ENCODE measurements around the gene PRM3.

PRM3 gene

GRCh38 chr16:11280616-11281522 is 7.4 kb upstream of the PRM3 start, which contains the start of gene PRM1:
Gene PRM1 (minus strand): TSS chr16:11281330. CDS start chr16:11281238, 92 bp downstream.
- no peak for DNase-seq

DNA sequence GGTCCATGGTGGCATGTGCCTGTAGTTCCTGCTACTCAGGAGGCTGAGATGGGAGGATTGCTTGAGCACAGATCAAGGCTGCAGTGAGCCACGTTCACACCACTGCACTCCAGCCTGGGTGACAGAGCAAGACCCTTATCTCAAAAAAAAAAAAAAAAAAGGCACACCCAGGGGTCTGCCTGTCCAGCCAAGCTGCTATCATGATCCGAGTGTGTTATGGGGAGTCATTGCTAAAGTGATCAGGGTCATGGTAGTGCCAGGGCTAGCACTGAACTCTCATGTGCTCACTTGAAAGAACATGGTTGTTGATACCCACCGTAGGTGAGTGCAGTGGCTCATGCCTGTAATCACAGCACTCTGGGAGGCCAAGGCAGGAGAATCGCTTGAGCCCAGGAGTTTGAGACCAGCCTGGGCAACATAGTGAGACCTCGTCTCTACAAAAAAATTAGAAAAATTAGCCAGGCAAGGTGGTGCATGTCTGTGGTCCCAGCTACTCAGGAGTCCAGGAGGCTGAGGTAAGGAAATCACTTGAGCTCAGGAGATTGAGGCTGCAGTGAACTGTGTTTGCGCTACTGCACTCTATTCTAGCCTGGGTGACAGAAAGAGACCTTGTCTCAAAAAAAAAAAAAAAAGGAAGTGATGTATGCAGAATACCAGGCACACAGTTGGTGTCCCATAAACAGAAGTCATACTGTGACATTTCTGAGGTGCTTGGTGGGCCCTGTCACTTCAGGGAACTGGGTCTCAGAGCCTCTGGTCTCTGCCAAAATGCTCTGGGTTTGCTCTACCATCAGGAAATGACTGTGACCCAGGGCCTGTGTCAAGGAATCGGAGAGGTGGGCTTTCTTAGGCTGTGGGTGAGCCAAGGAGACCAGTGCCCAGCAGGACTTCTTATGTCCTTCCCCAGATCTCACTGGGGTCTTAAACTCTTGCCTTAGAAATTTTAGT is 5.5 kb upstream of the PRM3 start:
- no peak for DNase-seq

GRCh38 chr16:11277607-11278337 is 4.3 kb upstream of the PRM3 start:
- no peak for DNase-seq

GRCh38 chr16:11276896-11277593 is 3.6 kb upstream of the PRM3 start:
- DNase-seq: no peak

DNA sequence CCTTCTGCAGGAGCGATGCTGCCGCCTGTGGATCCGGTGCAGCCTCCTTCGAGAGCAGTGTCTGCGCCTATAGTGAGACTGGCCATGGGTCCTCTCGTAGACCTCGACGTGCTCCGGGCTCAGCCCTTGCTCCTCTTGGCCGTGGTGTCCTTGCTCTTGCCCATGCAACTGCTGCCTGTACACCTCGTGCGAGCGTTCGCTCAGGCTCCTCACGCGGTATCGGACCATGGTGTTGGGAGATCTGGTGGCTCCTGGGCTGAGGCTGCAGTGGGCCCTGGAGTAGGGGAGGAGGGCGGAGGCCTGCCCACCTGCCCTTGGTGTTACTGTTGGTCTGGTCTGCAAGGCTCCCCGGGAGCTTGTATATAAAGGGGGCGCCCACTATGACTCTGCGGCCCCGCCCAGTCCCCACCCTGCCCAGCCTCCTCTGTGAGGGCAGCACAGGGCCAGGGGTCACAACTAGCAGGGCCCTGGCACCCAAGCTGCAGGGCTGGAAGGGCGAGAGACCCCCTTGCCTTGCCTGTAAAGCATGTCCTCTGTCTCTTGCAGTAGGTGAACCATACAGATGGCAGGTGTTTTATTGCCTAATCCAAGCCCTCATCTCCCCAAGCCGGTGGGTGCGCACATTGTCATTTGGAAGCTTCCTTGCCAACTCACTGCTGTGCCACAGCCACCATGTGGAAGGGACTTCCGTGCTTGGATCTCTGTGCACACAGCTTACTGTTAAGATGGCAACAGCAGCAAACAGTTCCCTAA is 2.9 kb upstream of the PRM3 start, which contains the start of gene PRM2:
Gene PRM2 (minus strand): TSS at position 338 of the 753 bp plus-strand sequence. CDS start 110 bp downstream, at position 228.
- no peak for DNase-seq

- no peak for DNase-seq
These were observed 1.5 kb upstream of the PRM3 start for GRCh38 chr16:11274964-11275363.

GRCh38 chr16:11273721-11274324 is 394 bp upstream of the PRM3 start:
- no peak for DNase-seq

GRCh38 chr16:11272484-11272883 is 945 bp downstream of the PRM3 start:
- DNase-seq: no peak

DNA sequence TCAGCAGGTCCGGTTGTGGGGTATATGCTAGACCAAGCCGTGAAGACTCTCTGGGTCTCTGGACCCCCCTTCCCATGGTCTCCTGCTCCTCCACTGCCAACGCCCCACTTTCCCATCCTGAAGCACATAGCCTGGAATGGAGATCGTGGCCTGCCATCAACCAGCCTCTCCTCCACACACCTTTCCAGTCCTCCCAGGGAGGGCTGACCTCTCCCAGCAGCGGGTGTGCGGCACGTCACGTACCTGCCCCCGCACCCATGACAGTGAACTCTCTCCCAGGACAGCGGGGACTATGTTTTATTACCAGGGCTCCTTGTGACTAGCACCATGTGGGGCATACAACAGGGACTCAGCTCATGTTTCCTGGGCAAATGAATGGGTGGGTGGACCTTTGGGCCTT is 1.8 kb downstream of the PRM3 start:
- no peak for DNase-seq

DNA sequence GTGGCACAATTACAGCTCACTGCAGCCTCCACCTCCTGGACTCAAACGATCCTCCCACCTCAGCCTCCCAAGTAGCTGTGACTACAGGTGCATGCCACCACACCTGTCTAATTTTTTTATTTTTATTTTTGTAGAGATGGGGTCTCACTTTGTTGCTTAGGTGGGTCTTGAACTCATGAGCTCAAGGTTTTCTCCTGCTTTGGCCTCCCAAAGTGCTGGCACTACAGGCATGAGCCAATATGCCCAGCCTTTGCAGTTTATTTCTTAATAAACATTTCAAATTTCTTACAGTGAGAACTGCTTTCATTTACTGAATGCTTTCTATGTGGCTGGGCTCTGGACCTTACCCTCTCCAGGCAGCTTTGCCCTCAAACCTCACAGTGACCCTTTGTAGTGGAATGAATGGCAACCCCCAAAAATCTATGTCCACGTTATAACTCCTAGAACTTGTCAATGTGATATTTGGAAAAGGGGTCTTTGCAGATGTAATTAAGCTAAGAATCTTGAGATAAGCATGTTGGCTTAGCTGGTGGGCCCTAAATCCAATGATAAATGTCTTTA is 2.7 kb downstream of the PRM3 start:
- DNase-seq: no peak

DNA sequence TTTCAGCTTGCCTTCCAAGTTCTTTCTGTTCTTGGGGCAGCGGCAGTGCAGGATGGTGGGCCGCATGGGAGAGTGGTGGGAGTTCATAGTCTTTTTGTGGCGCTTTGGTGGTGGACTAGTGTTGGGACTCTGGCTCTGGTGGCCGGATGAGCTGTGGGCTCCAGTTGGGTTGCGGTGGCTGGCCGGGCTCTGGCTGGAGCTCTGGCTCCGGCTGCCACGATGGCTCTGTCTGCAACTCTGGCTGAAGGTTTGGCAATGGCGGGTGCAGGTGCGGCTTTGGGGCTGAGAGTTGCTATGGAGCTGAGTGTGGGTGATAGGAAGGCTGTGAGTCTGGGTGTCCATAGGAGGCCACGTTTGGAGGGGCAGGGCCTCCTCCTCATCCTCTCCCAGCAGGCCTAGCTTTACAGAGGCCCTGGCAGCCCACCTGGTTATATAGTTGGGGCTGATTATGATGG is 4.5 kb downstream of the PRM3 start, which contains the start of gene TNP2:
Gene TNP2 (minus strand): TSS at position 405 of the 455 bp plus-strand sequence. CDS start 63 bp downstream, at position 342.
- no peak for DNase-seq

- no peak for DNase-seq
These were observed 8.3 kb downstream of the PRM3 start for GRCh38 chr16:11265124-11265523.

GRCh38 chr16:11264155-11264832 is 9.1 kb downstream of the PRM3 start:
- DNase-seq: no peak

DNA sequence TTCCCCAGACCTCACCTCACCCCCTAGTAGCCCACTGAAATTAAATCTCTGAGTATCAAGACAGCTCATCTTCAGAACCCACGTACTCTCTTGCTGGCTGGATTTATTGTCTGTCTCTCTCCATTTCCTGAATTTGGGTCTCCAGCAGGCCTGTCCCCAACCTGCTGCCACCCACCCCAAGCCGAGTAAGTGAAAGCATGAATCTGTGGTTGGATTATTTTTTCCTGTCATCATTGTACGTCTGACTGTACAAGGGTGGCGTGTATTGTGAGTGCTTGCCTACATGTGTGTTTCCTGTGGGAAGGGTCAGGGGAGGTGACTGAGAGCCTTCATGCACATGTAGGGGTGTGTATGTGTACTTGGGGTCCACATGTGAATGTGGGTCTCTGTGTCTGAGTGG is 9.7 kb downstream of the PRM3 start:
- DNase-seq: no peak

GRCh38 chr16:11262915-11263314 is 10.5 kb downstream of the PRM3 start:
- no peak for DNase-seq

DNA sequence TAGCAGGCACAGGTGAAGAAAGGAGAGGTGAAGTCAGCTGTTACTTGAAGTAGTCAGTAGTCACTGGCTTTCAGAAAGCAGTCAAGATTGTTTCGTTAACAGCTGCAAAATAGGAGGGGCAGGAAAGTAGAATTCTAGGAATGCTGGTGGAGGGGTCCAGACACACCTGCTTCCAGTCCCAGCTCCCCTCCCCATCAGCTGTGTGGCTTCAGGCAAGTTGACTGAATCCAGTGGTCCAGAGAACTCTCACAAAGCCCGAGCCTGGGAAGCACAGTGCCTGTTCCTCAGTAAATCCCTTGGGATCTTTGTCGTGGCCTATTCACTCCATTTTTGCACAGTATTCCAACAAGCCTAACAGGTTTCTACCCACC is 12.8 kb downstream of the PRM3 start:
- DNase-seq: no peak

DNA sequence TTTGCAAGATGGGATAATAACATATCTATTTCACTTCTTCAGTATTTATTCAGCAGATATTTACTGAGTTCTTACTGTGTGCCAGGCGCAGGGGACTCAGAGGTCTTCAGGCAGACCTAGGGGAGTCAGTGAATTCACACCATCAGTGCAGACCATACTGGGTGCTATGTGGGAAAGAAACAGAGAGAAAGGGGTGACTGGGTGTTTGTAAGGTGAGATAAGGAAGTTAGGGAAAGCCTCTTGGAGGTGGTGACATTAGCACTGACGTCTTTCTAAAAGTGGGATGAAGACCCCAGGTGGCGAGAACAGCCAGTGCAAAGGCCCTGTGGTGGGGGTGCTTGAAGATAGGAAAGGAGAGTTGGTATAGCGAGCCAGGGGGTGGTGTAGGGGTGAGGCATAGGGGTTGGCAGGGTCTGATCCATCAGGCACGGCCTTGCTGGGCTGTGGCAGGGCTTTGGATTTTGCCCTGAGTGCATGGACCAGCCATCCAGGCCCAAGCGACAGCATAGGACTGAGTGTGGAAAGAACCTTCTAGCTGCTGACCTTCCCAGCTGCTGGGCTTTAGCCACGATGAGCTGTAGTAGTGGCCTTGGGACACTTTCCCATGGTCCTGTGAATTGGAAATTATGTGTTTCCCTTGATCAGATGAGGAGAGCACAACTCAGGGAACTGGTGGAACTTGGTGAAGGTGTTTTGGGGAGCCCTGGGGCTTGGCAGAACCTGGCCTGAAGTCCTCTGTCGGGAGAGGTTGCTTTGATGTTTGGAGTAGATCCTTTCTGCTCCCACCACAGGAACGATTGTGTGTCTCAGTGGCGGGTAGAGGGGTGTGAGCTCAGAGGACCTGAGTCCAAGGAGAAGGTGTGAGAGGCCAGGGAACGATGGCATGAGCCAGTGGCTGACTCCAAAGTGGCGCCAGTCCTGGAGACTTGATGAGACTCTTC is 13.5 kb downstream of the PRM3 start:
- no peak for DNase-seq
